Muscle layer of colon (tissue), 2 donors: ENCODE measurements around the gene SNTA1.
"Not testable (repeated sequence)": the region's sequence is repeated elsewhere in the genome, so short reads cannot be mapped to it uniquely, and the experiment has no call there.

Experiments used
- H3K27ac ChIP-seq: one replicate; pipeline ENCODE4 v1.7.0; 2013; ENCODE audit warnings: low read depth, mild to moderate bottlenecking, low read length, moderate library complexity
- H3K27me3 ChIP-seq, 2 donors: one replicate each; pipeline ENCODE4 v1.7.0; 2013; ENCODE audit warnings: low read length in 2 of 2, mild to moderate bottlenecking in 2 of 2; ENCODE audit not compliant: insufficient read depth in 2 of 2, control insufficient read depth in 1 of 2
- H3K36me3 ChIP-seq: one replicate; pipeline ENCODE4 v1.7.0; 2013; ENCODE audit warnings: mild to moderate bottlenecking, low read length; ENCODE audit not compliant: insufficient read depth
- H3K4me1 ChIP-seq: one replicate; pipeline ENCODE4 v1.7.0; 2013; ENCODE audit warnings: mild to moderate bottlenecking, low read length; ENCODE audit not compliant: insufficient read depth
- H3K4me3 ChIP-seq, 2 donors: one replicate each; pipeline ENCODE4 v1.7.0; 2013; ENCODE audit warnings: low read length in 2 of 2, low read depth in 1 of 2, mild to moderate bottlenecking in 1 of 2, moderate library complexity in 1 of 2
- H3K9ac ChIP-seq: one replicate; pipeline ENCODE4 v1.7.0; 2013; ENCODE audit warnings: low read length
- H3K9me3 ChIP-seq: one replicate; pipeline ENCODE4 v1.7.0; 2013; ENCODE audit warnings: mild to moderate bottlenecking, low read length
- donor health status: abdominal sarcoma.
- donor health status: Adenocarcinoma of cecum.

The SNTA1 gene

DNA sequence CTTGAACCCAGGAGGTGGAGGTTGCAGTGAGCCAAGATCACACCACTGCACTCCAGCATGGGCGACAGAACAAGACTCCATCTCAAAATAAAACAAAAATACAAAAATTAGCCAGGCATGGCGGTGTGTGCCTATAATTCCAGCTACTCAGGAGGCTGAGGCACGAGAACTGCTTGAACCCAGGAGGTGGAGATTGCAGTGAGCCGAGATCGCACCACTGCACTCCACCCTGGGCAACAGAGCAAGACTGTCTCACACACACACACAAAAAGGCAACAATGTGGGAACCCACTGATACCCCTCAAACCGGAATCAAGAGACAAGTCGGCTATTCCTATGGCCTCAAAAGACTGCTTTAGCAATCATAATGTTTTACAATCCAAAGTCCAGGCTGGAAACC, 3.0 kb downstream of the SNTA1 start:
- not testable (repeated sequence) for H3K27ac ChIP-seq
- H3K4me1 ChIP-seq = peaks cover 21% of the 10 kb centered on the region

DNA sequence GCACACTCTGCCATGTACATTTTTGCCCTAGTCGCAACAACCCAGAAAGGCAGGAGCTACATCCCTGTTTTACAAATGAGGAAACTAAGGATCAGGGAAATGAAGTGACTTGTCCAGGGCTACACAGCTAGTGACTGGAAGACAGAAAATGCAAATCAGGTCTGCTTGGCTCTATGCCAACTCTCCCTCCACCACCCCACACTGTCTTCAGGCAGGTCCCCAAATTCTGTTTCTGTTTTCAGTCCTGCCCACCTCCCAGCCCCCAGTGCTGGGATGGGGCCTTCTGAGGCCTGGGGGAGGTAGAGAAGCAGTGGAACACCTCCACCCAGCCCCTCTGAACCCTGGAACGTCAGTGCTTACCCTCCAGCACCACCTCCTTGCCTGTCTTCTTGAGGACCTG, 5.1 kb downstream of the SNTA1 start:
- H3K4me1 ChIP-seq = peaks cover 21% of the 10 kb centered on the region

More for the DNA sequence above, 3.0 kb downstream of the SNTA1 start:
- not testable (repeated sequence) for H3K36me3 ChIP-seq, H3K4me3 ChIP-seq, H3K9me3 ChIP-seq, H3K9ac ChIP-seq, H3K27me3 ChIP-seq

DNA sequence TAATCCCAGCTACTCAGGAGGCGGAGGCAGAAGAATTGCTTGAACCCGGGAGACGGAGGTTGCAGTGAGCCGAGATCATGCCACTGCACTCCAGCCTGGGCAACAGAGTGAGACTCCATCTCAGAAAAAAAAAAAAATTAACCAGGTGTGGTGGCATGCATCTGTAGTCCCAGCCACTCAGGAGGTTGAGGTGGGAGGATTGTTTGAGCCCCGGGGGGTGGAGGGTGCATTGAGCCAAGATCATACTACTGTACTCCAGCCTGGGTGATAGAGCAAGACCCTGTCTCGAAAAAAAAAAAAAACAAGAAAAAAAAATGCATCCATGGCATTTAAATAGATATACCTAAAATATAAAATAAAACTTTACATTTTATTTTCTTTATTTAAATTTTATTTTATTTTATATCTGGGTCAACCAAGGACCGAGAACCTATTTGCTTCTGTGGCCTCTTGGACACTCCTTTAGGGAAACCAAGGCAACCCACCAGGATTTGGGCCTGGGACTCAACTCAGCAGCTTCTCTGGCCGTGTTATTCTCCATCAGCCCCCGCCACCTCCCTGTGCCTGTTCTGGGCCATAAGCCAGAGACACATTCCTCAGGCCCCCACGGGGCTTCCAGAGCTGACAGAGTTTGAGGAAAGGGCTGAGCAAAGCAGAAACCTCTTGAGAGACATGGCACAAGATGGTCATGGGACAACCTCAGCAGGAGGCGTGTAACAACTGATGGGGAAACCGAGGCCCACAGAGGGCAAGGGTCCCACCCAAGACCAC, 6.2 kb downstream of the SNTA1 start:
- Histone ChIP-seq H3K36me3 (peaks cover 7% of the 10 kb centered on the region), H3K4me1 (peaks cover 14% of the 10 kb centered on the region), H3K27me3 (no peaks in the 10 kb centered on the region), H3K9ac (no peak overlapping the region), H3K27ac (no peak overlapping the region), H3K4me3 (no peak overlapping the region), H3K9me3 (no peaks in the 10 kb centered on the region)

More for the DNA sequence above, 5.1 kb downstream of the SNTA1 start:
- no peak overlapping the region for H3K9ac ChIP-seq
- no peaks in the 10 kb centered on the region for H3K9me3 ChIP-seq
- no peaks in the 10 kb centered on the region for H3K27me3 ChIP-seq
- H3K36me3 ChIP-seq = peaks cover 7% of the 10 kb centered on the region
- no peak overlapping the region for H3K4me3 ChIP-seq
- H3K27ac ChIP-seq = no peak overlapping the region

DNA sequence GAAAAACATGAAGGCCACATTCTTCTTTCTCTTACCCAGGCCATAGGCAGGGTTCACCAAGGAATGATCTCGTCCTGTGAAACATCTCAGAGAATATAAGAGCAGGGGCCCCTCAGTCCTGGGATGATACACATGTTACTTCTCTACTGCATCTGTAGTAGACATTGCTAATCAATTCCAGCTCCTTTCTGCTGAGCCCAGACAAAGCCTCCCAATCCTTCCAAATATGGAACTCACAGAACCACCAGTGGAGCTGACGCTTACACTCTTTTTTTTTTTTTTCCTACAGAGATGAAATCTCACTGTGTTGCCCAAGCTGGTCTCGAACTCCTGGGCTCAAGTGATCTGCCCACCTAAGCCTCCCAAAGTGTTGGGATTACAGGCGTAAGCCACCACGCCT, 9.1 kb downstream of the SNTA1 start:
- Histone ChIP-seq H3K4me1 (peaks cover 7% of the 10 kb centered on the region), H3K27me3 (no peaks in the 10 kb centered on the region), H3K27ac (no peak overlapping the region), H3K9ac (no peak overlapping the region), H3K4me3 (no peak overlapping the region), H3K9me3 (no peaks in the 10 kb centered on the region), H3K36me3 (peaks cover 7% of the 10 kb centered on the region)

DNA sequence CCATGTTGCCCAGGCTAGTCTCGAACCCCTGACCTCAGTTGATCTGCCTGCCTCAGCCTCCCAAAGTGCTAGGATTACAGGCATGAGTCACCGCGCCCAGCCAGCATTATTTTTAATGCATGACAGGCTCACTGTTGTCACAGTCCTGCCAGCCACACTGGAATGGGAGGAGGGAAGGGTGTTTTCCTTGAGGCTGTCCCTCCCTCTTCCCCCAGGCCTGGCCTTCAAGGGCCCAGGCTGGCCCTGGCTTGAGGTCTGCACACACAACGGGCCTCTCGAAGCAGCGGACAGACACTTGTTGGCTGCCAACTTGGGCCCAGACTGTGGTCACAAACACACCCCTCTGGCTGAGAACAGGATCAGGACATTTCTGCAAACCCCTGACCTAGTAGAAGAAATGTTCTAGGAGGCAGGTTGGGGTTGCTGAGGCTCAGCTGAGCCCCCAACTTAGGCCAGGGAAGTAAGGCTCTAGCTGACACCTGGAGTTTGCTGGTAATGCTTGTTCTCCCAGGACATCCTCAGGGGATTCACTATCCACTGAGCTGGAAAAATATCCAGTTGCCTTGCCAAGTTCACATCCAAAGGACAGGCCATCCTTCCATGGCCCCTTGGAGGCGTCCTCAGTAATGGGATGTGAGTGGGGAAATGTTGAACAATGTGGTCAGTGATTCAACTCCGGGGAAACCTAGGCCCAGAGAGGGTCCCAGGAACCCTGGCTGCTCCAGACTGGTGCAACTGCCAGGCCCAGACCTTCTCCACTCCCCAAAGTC, 9.9 kb downstream of the SNTA1 start:
- H3K4me1 ChIP-seq = peaks cover 7% of the 10 kb centered on the region
- no peak overlapping the region for H3K27ac ChIP-seq
- H3K9ac ChIP-seq = no peak overlapping the region
- no peak overlapping the region for H3K4me3 ChIP-seq
- H3K27me3 ChIP-seq = no peaks in the 10 kb centered on the region
- peaks cover 5% of the 10 kb centered on the region for H3K36me3 ChIP-seq
- H3K9me3 ChIP-seq = no peaks in the 10 kb centered on the region

DNA sequence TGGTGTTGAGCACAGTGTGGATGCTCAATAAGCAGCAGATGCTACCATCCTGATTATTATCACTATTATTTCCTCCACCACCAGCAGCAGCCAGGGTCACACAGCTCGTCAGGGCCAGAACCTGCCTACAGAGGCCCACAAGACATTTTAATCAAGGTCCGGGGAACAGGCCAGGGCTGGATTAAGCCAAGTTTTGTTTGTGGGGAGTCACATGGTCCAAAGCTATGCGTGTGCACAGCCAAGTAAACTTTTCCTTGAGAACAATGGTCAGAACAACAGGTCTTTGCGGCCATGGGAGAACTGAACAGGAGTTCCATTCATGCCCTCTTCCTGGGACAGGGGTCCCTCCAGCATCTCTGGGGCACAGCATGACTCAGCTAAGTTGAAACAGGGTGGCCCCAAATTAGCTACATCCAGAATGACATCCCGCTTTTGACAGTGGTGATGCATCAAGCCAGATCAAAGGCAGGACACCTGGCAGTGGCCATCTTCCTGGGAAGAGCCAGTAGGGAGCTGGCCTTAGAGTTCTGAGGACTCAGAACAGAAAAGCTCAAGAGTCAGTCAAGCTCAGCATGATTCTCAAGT, 11.7 kb downstream of the SNTA1 start:
- H3K9ac ChIP-seq = no peak overlapping the region
- no peaks in the 10 kb centered on the region for H3K36me3 ChIP-seq
- no peak overlapping the region for H3K27ac ChIP-seq
- H3K4me1 ChIP-seq = peaks cover 7% of the 10 kb centered on the region
- no peak overlapping the region for H3K4me3 ChIP-seq
- H3K27me3 ChIP-seq = no peaks in the 10 kb centered on the region
- no peaks in the 10 kb centered on the region for H3K9me3 ChIP-seq

DNA sequence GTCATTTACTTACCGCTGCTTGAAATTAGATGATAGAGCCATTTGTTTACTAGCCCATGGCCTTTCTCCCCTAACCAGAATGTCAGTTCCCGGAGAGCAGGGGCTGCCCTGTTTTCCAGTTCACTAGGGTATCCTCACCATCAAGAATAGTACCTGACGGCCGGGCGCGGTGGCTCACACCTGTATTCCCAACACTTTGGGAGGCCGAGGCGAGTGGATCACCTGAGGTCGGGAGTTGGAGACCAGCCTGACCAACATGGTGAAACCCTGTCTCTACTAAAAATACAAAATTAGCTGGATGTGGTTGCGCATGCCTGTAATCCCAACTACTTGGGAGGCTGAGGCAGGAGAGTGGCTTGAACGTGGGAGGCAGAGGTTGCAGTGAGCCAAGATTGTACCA, 19.7 kb downstream of the SNTA1 start:
- not testable (repeated sequence) for H3K27ac ChIP-seq, H3K9ac ChIP-seq

DNA sequence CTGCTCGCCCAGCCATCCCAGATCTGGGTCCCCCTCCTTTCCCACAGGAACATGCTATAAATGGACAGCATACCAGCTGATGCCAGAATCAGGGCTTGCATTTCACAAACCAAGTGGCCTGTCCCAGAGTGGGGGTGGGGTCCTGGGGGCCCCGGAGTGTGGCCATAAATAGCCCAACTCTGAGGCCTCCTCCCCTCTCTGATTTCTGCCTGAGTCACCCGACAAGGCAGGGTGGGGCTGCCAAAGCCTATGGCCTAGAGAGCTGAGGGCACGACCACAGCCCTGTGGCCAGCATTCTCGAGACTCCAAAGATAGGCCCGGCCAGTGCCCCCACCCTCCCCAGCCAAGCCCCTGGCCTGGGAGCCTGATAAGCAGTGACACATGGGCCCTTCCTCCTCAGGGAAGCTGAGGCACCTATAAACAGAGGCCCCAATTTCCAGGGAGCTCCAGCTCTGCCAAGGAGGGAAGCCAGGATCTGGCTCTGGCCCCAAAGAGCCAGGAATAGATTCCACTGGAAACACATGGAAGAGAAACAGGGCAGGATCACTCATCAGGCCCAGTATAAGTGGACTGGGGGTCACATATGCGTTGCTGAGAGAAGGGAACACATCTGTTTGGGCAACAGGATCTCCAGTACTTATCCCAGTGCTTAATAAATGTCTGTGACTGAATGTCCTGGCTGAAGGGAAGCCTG, 20.3 kb downstream of the SNTA1 start:
- Histone ChIP-seq H3K27ac (peak overlapping the region; percentile 55), H3K4me1 (peaks cover 14% of the 10 kb centered on the region), H3K9me3 (no peaks in the 10 kb centered on the region), H3K4me3 (no peak overlapping the region), H3K9ac (no peak overlapping the region), H3K36me3 (no peaks in the 10 kb centered on the region), H3K27me3 (no peaks in the 10 kb centered on the region)

More for the DNA sequence above, 19.7 kb downstream of the SNTA1 start:
- H3K9me3 ChIP-seq, H3K4me3 ChIP-seq, H3K27me3 ChIP-seq, H3K36me3 ChIP-seq: not testable (repeated sequence)
- peaks cover 14% of the 10 kb centered on the region for H3K4me1 ChIP-seq

DNA sequence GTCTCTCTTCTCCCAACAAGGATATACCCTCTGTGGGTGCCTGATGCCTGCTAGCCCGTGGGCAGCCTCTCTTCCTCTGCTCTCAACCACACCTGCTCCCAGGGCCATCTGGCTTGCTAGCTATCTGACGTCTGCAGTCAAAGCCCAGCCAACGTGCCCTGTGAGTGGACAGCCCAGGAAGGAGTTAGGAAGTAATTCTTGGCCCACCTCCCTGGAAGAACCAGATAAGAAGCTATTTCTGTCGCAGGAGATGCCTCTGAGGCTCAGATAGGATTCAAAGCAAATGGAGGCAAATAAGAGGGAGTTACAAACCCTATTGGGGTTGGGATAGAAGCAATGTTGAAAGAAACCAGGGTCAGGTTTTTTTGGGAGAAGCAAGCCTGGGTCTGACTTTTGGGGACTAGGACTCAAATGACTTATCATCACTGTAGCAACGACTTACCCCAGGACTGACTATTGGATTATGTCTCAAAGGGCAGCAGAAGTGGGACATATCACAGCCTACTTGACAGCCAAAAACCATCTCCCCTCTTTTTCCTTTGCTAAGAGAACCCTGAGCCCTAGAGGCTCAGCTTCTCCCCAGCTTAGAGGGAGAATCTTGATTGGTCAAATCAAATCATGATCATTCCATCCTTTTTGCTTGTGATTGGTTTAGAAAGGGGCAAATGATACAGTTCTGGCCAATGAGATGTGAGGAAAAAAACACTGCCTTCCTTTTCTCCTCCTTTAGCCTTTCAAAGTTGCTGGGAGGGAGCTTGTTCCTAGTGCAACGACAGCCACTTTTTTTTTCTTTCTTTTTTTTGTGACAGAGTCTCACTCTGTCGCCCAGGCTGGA, 24.2 kb downstream of the SNTA1 start:
- Histone ChIP-seq H3K4me1 (peaks cover 14% of the 10 kb centered on the region), H3K36me3 (peaks cover 14% of the 10 kb centered on the region), H3K27ac (no peak overlapping the region), H3K4me3 (no peak overlapping the region), H3K27me3 (no peaks in the 10 kb centered on the region), H3K9ac (no peak overlapping the region), H3K9me3 (no peaks in the 10 kb centered on the region)

DNA sequence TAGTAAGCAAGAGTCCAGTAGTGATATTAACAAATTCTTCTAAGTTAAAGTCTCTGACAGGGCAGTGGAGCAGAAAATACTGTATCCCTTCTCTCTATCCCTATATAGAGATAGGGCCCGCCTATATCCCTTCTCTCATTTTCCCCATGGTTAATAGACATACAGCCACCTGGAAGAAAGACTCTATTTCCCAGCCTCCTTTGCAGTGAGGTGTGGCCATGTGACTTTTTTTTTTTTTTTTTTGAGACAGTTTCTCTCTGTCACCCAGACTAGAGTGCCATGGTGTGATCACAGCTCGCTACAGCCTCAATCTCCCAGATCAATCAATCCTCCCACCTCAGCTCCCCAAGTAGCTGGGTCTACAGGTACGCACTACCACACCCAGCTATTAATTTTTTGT, 25.5 kb downstream of the SNTA1 start:
- H3K9ac ChIP-seq = no peak overlapping the region
- no peaks in the 10 kb centered on the region for H3K9me3 ChIP-seq
- H3K4me3 ChIP-seq = no peak overlapping the region
- peaks cover 14% of the 10 kb centered on the region for H3K36me3 ChIP-seq
- no peak overlapping the region for H3K27ac ChIP-seq
- H3K27me3 ChIP-seq = no peaks in the 10 kb centered on the region
- peaks cover 5% of the 10 kb centered on the region for H3K4me1 ChIP-seq
